Cardiac muscle cell (in vitro differentiated cells and primary cell): ENCODE results near the gene GYPC. TPM values are rescaled to one million over a fixed set of nuclear protein-coding genes. Genes with fewer than 3 reads are reported as not detected.

Experiments
- DNase-seq, 2 donors: peaks; one replicate each; pipeline versions ENCODE4 v3.0.0 to v3.0.0-alpha.2; 2010 to 2017; ENCODE audit warnings: low read depth in 1 of 2, low spot score in 1 of 2
- H3K27ac ChIP-seq: fragments of 200-600 bp; sonication (generic); 2 replicates; pipeline ENCODE4 v1.5.1; 2016
- H3K27me3 ChIP-seq: fragments of 200-600 bp; sonication (generic); 2 replicates; pipeline ENCODE4 v1.6.0; 2016; ENCODE audit warnings: control low read depth
- H3K36me3 ChIP-seq: fragments of 200-600 bp; sonication (generic); 2 replicates; pipeline ENCODE4 v1.5.1; 2016; ENCODE audit warnings: control low read depth
- H3K4me1 ChIP-seq: fragments of 200-600 bp; sonication (generic); 2 replicates; pipeline ENCODE4 v1.8.1; 2017; ENCODE audit warnings: low read depth, mild to moderate bottlenecking, mixed run types
- H3K4me3 ChIP-seq: fragments of 200-600 bp; sonication (generic); 2 replicates; pipeline ENCODE4 v1.5.1; 2016; ENCODE audit warnings: mild to moderate bottlenecking
- H3K9me3 ChIP-seq: fragments of 200-600 bp; sonication (generic); 2 replicates; pipeline ENCODE4 v1.5.1; 2017; ENCODE audit warnings: low read depth, mild to moderate bottlenecking, control low read depth
- polyA plus RNA-seq: library from polyadenylated mRNA; unstranded; fragments of >200 nt; fragmentation: Nextera tagmentation; extraction: Ambion mirVana; gene quantifications from 2 replicates; pipeline ENCODE4 v1.2.1, GENCODE V29; 2016
- total RNA-seq: library from RNA; depleted of rRNA; stranded (reverse); fragments of >200 nt; gene quantifications from 2 replicates; pipeline ENCODE4 v1.2.3, GENCODE V29; 2016
- TF ChIP-seq, protein P1 (sequence below): IDR thresholded peaks from 2 replicates; pipeline ENCODE4 v1.5.1; 2012; ENCODE audit warnings: low read depth, mild to moderate bottlenecking, low read length

The GYPC gene
- total and polyA plus RNA-seq, 2 experiments from 2014 or later: 45.6 to 69.7 TPM

- no peaks in the 10 kb centered on the region for H3K27me3 ChIP-seq
- H3K4me3 ChIP-seq: no peak overlapping the region
- TF ChIP-seq, protein P1, sequence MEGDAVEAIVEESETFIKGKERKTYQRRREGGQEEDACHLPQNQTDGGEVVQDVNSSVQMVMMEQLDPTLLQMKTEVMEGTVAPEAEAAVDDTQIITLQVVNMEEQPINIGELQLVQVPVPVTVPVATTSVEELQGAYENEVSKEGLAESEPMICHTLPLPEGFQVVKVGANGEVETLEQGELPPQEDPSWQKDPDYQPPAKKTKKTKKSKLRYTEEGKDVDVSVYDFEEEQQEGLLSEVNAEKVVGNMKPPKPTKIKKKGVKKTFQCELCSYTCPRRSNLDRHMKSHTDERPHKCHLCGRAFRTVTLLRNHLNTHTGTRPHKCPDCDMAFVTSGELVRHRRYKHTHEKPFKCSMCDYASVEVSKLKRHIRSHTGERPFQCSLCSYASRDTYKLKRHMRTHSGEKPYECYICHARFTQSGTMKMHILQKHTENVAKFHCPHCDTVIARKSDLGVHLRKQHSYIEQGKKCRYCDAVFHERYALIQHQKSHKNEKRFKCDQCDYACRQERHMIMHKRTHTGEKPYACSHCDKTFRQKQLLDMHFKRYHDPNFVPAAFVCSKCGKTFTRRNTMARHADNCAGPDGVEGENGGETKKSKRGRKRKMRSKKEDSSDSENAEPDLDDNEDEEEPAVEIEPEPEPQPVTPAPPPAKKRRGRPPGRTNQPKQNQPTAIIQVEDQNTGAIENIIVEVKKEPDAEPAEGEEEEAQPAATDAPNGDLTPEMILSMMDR: no peak
- H3K36me3 ChIP-seq: no peaks in the 10 kb centered on the region
- no peaks in the 10 kb centered on the region for H3K9me3 ChIP-seq
- H3K4me1 ChIP-seq: peaks cover 48% of the 10 kb centered on the region
- H3K27ac ChIP-seq: no peak overlapping the region
- DNase-seq: no peak
Observed at GRCh38 chr2:126660971-126661370, 5.0 kb downstream of the GYPC start.

DNA sequence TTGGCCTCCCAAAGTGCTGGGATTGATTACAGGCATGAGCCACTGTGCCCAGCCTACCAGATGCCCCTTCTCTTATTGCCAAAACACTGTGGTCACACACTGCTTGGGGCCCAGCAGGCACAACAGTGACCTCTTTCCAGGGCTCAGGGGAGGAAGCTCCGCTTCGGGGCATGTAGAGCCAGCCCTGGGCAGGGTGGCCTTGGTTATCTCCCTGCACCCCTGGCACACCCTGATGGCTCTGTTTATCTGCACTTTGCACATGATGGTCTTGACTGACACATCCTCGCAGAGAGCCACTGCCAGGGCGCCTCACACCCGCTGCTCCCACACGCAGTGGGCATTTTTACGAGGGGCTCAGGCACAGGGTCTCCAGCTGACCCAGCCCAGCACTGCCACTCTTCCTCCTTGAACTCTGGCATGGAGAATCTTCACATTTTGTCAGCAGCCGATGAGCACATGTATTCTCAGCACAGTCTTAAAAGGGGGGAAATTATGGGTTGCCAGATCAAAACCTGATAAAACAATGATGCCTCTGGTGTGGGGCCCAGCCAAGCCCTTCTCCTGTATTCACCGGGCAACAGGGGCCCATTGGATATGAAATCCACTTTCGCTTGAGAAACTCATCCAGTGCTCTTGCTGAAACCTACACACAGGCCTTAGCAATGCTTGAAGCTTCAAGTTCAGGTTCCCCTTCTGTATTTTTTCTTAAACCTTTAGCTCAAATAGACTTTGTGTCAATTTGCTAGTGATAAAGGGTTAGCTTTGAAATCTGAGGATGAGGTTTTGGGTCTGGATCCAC is 5.9 kb downstream of the GYPC start:
- Histone ChIP-seq H3K9me3 (no peaks in the 10 kb centered on the region), H3K27ac (no peak overlapping the region), H3K4me3 (no peak overlapping the region), H3K36me3 (no peaks in the 10 kb centered on the region), H3K4me1 (peaks cover 49% of the 10 kb centered on the region), H3K27me3 (no peaks in the 10 kb centered on the region)
- no peak for DNase-seq
- TF ChIP-seq, protein P1: no peak

GRCh38 chr2:126662621-126663020 is 6.7 kb downstream of the GYPC start:
- no peaks in the 10 kb centered on the region for H3K9me3 ChIP-seq
- H3K36me3 ChIP-seq: no peaks in the 10 kb centered on the region
- no peak overlapping the region for H3K4me3 ChIP-seq
- H3K4me1 ChIP-seq: peaks cover 41% of the 10 kb centered on the region
- no peak for DNase-seq
- TF ChIP-seq, protein P1: no peak
- no peaks in the 10 kb centered on the region for H3K27me3 ChIP-seq
- no peak overlapping the region for H3K27ac ChIP-seq

DNA sequence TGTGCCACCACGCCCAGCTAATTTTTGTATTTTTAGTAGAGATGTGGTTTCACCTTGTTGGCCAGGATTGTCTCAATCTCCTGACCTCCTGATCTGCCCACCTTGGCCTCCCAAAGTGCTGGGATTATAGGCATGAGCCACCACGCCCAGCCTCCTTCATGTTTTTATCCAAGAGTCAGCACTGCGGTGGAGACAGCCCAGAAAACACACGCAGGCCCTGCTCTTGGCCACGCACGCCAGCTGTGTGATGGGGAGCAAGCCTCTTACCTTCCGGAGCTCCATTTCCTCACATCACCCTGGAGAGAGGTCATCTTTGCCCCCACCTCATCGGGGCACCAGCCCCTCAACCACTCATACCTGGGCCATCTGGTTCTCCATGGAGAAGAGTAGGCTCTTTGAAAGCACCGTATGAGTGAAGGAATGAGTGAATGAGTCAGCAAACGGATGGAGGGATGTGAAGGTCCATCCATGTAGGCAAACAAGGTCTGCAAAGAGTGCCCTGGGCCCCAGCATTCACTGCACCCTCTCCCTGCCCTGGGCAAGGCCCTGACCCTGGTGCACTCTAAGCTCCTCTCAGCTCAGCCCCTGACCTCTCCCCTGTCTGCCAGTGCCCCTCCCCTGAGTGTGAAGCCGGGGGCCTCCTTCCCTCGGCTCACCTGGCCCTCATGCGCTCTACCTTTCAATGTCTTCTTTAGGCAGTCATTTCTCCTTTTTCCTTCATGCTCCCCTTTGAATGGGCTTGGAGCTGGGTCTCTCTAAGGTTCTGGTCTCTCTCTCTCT is 7.4 kb downstream of the GYPC start:
- no peak for DNase-seq
- no peaks in the 10 kb centered on the region for H3K27me3 ChIP-seq
- peaks cover 34% of the 10 kb centered on the region for H3K4me1 ChIP-seq
- no peaks in the 10 kb centered on the region for H3K36me3 ChIP-seq
- no peak overlapping the region for H3K4me3 ChIP-seq
- TF ChIP-seq, protein P1: no peak
- no peaks in the 10 kb centered on the region for H3K9me3 ChIP-seq
- no peak overlapping the region for H3K27ac ChIP-seq

DNA sequence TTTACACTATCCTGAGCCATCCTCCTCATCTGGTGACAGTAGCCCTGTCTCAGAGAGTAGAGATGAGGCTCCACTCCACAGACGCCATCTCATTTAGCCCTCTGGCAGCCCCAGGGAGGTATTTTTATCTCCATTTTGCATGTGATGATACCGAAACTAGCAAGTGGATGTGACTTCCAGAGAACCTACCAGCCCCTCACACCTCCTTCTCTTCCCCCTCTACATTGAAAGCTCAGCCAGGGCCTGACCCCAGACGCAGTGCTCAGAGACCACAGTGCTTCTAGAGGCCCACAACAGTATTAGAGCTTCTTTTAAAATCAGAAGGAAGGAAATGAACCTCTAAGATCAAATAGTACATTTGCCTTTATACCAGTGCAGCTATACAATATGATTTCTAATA is 8.3 kb downstream of the GYPC start:
- Histone ChIP-seq H3K27me3 (no peaks in the 10 kb centered on the region), H3K9me3 (no peaks in the 10 kb centered on the region), H3K4me1 (peaks cover 25% of the 10 kb centered on the region), H3K36me3 (no peaks in the 10 kb centered on the region), H3K4me3 (no peak overlapping the region), H3K27ac (no peak overlapping the region)
- TF ChIP-seq, protein P1: no peak
- no peak for DNase-seq
